Left hindlimb (tissue), 1 donor: ENCODE measurements around the gene COL11A2.

Experiments used
- DNase-seq: peaks from one replicate; pipeline ENCODE4 v3.0.0-alpha.2; 2018

COL11A2 gene

DNA sequence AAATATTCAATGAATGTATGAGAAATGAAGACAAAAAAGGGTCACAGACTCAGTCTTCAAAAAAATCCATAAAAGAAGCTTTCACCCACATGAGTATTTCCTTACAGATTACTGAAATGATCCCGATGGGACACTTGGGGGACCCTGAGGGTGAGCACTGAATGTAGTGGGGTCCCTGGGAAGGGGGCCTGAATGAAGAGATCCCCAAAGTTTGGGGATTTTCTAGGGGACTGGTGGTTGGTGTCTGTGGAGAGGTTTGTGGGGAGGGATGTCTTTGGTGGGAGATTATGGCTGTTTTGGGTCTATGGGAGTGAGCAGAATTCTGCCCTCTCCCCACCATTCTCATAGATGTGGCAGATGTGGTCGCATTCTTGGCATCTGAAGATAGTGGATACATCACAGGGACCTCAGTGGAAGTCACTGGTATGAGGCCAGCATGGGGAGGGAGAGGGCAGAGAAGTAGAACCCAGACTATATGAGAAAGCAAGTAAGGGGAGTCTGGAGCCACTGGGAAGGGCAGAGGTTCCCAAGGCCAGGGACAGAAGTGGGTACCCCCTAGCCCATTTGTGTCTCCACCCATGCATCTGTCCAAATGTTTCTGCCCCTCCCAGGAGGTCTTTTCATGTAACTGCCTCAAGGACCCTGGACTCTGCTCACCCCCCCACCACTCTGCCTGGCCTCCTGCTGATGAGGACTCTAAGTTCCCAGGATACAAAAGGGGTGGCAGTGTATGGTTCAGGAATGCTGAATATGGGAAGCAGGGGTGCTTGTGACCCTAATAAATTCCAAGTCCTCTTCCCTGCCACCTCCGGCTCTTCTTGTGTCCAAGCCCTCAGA, 14.0 kb upstream of the COL11A2 start:
- peak; percentile 28 for DNase-seq

- DNase-seq = peak; percentile 31
Measured at GRCh38 chr6:33205191-33206026, 13.1 kb upstream of the COL11A2 start.

- peak; percentile 93 for DNase-seq
Measured at GRCh38 chr6:33204415-33205190, 12.3 kb upstream of the COL11A2 start, which contains the start of gene HSD17B8. Gene HSD17B8 (plus strand): TSS chr6:33204655. CDS start chr6:33204669, 14 bp downstream.

DNA sequence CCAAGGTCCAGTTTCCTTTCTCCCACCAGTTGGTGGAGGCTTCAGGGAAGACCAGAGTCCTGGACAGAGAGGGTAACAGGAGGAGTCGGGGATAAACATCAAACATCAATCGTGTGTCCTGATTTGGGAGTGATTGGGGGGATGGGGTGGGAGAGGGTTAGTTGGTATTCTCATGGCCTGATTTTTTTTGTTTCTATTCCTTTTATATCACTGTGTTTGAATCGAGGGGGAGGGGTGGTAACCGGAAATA, 11.8 kb upstream of the COL11A2 start:
- DNase-seq = no peak

DNA sequence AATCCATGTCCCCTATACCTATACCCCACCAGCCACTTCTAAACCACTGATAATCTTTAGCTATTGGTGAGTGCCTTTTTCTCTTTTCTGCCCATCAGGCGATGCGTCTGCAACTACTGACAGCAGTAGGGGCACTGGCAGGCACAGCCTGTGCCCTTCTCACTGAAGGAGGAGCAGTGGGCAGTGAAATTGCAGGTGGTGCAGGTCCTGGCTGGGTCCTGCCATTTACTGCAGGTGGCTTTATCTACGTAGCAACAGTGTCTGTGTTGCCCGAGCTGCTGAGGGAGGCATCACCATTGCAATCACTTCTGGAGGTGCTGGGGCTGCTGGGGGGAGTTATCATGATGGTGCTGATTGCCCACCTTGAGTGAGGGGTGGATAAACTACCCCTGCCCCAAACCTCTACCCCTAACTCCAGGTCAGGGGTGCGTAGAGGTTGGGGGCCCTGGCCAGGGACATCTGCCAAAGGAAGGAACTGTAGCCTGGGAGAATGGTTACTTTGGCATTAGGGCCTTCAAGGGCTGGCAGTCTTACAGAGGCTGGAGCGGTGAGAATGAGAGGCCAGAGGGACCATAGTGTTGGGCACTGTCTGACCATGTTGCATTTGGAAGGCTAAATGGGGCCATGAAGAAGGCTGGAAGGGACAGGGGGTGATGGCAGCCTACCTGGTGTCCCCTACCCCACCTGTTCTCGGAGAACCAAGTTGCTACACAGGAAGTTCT, 11.3 kb upstream of the COL11A2 start:
- peak; percentile 13 for DNase-seq

DNA sequence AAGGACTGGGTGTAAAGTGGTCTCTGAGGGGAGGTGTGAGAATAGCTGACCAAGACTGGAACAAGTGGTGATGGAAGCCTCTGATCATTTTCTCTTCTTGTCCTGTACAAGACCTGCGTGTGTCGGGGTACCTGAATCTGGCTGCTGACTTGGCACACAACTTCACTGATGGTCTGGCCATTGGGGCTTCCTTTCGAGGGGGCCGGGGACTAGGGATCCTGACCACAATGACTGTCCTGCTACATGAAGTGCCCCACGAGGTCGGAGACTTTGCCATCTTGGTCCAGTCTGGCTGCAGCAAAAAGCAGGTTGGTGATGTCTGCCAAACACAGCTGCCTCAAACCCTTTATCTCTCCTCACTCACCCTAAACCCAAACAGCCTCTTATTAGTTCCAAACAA, 10.5 kb upstream of the COL11A2 start:
- no peak for DNase-seq

DNA sequence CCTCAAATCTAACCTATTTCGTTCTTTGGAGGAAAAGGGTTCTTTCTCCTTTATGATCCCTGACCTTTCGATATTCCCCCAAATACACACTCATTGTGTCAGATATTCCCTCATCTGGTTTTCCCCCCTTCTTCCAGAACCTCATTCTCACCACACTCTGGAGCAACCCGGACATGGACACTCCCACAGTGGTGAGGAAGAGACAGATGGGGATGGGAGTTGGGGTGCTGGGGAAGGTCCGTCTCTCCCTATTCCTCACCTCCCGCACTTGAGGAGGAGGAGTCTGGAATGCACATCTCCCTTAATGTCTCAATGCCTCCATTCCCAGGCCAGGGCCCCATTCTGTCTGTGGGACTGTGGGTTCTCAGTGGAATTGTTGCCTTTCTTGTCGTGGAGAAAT, 9.7 kb upstream of the COL11A2 start:
- DNase-seq = peak; percentile 15

DNA sequence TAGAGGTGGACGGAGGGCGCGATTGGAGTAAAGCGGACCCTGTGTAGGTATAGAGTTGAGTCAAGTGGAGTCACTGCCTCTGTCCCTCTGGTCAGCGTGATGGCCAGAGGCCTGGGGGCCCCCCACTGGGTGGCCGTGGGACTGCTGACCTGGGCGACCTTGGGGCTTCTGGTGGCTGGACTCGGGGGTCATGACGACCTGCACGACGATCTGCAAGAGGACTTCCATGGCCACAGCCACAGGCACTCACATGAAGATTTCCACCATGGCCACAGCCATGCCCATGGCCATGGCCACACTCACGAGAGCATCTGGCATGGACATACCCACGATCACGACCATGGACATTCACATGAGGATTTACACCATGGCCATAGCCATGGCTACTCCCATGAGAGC, 8.9 kb upstream of the COL11A2 start:
- no peak for DNase-seq

GRCh38 chr6:33200219-33201146, 8.2 kb upstream of the COL11A2 start, which contains the start of the genes RXRB and SLC39A7:
Gene RXRB (minus strand): TSS chr6:33200665. CDS start chr6:33200476, 189 bp downstream.
Gene SLC39A7 (plus strand): TSS chr6:33200867. CDS start chr6:33201246, 379 bp downstream.
- peak; percentile 99 for DNase-seq

DNA sequence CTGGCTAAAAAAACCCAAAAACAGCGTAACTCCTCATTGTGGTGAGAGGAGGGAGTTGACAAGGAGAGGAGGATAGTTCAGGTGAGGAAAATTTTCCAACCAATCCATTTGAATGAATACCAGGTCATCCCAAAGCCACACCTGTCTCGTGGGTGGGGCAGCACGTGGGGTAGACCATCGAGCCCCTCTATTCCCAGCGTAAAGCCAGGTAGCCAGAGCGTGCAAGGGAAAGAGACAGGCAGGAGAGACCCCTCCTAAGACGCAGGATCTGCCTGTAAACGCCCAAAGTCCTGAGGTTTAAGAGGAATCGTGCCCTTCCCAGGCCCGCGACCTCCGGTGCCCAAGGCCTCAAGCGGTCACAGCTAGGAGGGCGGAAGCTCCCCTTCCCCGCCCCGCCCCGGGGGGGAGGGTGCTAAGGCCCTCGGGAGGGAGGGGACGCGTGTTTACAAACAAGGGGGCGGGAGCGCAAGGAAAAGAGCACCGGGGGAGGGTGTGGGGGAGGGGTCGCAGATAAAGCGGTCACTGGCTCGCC, 7.5 kb upstream of the COL11A2 start:
- no peak for DNase-seq

GRCh38 chr6:33198853-33199436, 6.7 kb upstream of the COL11A2 start:
- peak; percentile 25 for DNase-seq

DNA sequence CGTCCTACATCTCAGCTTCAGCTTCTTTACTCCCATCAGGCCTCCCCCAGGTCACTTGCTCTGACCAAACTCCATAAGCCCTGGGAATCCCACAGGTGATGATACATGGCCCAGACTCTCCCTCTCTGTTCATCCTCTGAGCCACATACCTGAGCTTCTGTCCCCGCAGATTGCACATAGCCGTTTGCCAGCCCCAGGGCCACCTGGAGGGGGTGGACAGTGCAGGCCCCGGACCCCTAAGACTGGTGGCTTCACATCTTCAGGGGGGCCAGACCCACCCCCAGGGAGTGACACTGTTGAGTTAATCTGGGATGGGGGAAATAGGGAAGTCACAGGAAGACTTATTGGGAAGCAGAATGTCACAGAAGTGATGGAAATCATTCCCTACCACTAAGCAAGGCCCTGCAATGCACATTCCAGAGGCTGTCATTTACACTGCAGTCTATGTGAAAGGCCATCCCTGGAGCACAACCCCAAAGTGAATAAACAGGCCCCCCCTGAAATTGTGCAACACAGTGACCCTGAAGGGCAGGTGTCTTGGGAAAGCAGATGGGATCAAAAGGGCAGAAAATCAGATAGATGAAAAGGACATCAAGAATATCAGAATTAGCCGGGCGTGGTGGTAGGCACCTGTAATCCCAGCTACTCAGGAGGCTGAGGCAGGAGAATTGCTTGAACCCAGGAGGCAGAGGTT, 6.0 kb upstream of the COL11A2 start:
- peak; percentile 20 for DNase-seq

DNA sequence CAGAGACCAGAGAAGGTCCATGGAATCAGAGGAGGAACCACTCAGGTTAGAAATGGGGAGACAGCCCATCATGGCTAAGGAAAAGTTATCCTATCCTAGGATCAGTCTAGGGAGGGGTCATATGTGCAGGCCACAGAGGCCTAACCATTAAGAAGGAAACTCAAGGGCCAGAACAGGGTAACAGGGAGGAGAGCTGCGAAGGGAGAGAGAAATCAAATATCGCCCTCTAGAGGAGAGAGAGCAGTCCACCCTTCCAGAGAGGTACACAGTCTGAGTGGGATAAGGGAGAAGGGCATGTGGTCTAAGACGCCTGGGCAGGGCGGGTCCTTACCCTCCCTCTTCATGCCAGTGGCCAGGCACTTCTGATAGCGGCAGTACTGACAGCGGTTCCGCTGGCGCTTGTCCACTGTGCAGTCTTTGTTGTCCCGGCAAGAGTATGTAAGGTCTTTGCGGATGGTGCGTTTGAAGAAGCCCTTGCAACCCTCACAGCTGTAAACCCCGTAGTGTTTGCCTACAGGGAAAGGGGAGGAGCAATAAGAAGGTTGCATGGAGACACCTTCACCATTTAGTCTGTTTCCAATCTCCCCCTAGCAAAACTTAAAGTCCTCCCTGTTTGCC, 5.3 kb upstream of the COL11A2 start:
- no peak for DNase-seq

DNA sequence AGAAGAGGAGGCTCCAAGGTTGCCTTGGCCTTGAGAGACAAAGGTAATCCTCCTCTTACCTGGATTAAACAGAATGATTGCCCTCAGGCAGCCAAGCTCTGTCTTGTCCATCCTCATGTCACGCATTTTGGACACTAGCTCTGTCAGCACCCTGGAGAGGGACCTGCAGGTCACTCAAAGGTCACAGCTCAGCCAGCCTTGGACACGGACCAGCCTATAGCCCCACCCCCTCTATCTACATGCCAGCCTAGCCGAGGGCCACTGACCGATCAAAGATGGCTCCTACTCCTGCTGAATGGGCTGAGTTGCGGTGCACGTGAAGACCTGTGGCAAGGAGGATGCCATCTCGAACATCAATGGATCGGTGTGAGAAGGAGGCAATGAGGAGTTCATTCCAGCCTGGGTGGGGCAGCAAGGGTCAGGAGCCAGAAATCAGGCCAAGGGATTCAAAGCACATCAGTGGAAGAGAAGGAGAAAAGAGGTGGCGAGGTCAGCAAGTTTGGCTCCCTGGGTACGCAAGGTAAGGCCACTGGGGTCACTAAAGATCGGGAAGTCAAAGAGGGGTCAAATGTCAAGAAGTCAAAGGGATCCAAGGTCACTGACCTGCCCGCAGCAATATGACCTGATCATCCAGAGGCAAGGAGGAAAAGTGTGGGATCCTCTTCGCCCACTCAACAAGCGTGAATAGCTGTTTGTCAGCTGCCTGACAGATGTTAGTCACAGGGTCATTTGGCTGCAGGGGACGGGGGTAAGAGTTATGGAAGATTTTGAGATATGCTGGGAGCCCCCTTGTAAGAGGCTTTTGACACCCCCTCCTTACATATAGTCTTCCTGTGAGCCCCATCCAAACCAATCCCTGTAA, 3.3 kb upstream of the COL11A2 start:
- DNase-seq = no peak

DNA sequence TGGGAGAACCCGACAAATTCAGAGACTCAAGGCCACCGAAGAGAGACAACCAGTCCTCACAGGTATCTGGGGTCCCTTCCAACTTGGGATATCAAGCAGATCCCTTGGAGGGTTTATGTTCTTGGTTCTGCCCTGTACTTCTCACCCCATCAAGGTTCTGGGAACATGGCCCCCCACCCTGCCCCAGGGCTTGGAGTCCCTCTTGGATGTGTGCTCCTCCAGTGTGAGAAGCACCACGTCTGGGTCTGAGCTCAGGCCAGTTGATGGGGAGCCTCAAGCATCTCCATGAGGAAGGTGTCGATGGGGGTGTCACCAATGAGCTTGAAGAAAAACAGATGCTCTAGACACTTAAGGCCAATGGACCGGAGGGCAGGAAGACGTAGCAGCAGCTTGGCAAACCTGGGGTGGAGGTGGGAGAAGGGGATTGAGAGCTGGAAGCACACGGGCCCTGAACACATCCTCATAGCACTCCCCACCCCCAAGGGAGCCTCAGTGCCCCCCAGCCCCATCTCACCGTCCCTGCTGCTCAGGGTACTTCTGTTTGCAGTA, 2.2 kb upstream of the COL11A2 start:
- DNase-seq = no peak

- peak; percentile 50 for DNase-seq
Measured at GRCh38 chr6:33193619-33194018, 1.4 kb upstream of the COL11A2 start.

DNA sequence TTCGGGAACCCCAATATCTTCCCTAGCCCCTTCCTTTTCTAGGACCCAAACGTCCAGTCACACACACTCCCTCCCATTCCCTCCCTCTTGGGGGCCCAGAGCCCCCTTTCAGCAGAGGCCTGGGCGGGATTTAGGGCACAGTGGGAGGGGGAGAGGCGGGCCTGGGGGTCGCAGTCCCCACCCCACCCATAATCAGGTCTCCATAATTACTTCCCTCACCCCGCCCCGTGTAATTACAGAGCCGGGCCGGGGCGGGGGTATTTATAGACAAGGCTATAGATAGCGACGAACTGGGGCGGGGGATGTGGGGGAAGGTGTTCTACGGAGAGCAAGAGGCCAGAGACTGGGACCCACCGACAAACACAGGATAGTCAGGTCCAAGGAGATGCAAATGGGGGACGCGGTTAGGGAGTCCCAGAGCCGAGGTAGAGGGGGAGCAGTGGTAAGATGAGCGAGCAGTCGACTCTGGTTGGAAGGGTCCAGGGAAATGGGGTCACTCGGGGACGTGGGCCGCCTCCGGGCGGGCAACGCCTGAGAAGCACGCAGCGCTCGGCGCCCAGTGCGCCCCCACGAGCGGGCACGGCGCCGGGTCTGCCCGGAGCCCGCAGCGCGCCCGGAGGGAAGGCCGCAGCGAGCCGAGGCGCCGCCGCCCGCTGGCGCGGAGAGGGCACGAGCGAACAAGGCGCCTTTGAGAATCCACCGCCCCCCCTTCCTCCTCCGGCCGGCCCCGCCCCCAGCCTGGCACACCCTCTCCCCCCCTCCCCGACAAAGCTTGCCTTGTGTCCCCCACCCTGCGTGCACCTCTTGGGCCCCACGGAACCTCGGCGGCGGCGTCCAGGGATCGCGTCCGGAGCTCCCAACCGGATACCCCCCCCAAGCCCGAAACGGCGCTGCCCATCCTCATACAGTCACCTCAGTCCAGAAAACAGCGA, 670 bp upstream of the COL11A2 start:
- peak; percentile 85 for DNase-seq
